Vagina (tissue), 2 donors: Measurements from ENCODE around the gene BFSP1. TPM values are rescaled to one million over a fixed set of nuclear protein-coding genes. Genes with fewer than 3 reads are reported as not detected.

Source experiments
- DNase-seq, 2 donors: peaks; one replicate each; pipeline ENCODE4 v3.0.0-alpha.2; 2017; ENCODE audit errors: extremely low spot score in 2 of 2
- H3K27ac ChIP-seq: fragments of 200-600 bp; sonication (generic); one replicate; pipeline ENCODE4 v1.5.1; 2019
- H3K27me3 ChIP-seq: fragments of 200-600 bp; sonication (generic); one replicate; pipeline ENCODE4 v1.5.1; 2019
- H3K36me3 ChIP-seq, 2 donors: fragments of 200-600 bp; sonication (generic); one replicate each; pipeline ENCODE4 v1.5.1; 2017 to 2019
- H3K4me1 ChIP-seq: fragments of 200-600 bp; sonication (generic); one replicate; pipeline ENCODE4 v1.5.1; 2019
- H3K4me3 ChIP-seq, 2 donors: fragments of 200-600 bp; sonication (generic); 1 replicate in 1 of 2; 2 replicates in 1 of 2; pipeline ENCODE4 v1.5.1; 2016 to 2019
- H3K9me3 ChIP-seq: fragments of 200-600 bp; sonication (generic); one replicate; pipeline ENCODE4 v1.5.1; 2019
- POLR2A ChIP-seq, 2 donors: fragments of 450-650 bp; IDR thresholded peaks; one replicate each; pipeline ENCODE4 v1.6.1; 2017; ENCODE audit warnings: antibody characterized with exemption in 2 of 2, mild to moderate bottlenecking in 2 of 2, moderate library complexity in 2 of 2
- POLR2AphosphoS5 ChIP-seq, 2 donors: sonication (generic); formaldehyde crosslinking; IDR thresholded peaks; one replicate each; pipeline ENCODE4 v1.9.0; 2017; ENCODE audit warnings: antibody characterized with exemption in 2 of 2, mild to moderate bottlenecking in 2 of 2, low read depth in 1 of 2; ENCODE audit not compliant: insufficient read depth in 1 of 2
- intact Hi-C: fragments of 100-400 bp; cut with DNase I; formaldehyde crosslinking; loops from one replicate; pipeline ENCODE4 v1.15.1; 2023
- total RNA-seq: library from RNA; depleted of rRNA; stranded (reverse); fragments of >200 nt; gene quantifications from one replicate; pipeline ENCODE4 v1.2.3, GENCODE V29; 2016
- TF ChIP-seq, protein P1 (sequence below), 3 experiments: fragments of 450-650 bp in 2 of 3; fragments of 200-600 bp in 1 of 3; sonication (generic) in 1 of 3; IDR thresholded peaks; one replicate each; pipeline ENCODE4 v1.5.1; 2017 to 2019; ENCODE audit warnings: antibody characterized with exemption in 3 of 3, mild to moderate bottlenecking in 2 of 3, moderate library complexity in 2 of 3

BFSP1 gene
- total RNA-seq, 1 donor from 2014 or later, result 0.49 TPM

GRCh38 chr20:17453592-17453991 lies 77.6 kb downstream of the BFSP1 start:
- Histone ChIP-seq H3K27ac (no peak overlapping the region), H3K4me3 (no peak overlapping the region), H3K27me3 (no peaks in the 10 kb centered on the region), H3K9me3 (no peaks in the 10 kb centered on the region), H3K4me1 (no peaks in the 10 kb centered on the region), H3K36me3 (no peaks in the 10 kb centered on the region)
- intact Hi-C loops, result no loop called here
- no peak for TF ChIP-seq POLR2A (IDR thresholded peaks at IDR 0.05)
- TF ChIP-seq POLR2AphosphoS5 (IDR thresholded peaks at IDR 0.05; ENCODE audit: insufficient read depth in 1 of 2, low read depth in 1 of 2), result no peak
- TF ChIP-seq, protein P1, sequence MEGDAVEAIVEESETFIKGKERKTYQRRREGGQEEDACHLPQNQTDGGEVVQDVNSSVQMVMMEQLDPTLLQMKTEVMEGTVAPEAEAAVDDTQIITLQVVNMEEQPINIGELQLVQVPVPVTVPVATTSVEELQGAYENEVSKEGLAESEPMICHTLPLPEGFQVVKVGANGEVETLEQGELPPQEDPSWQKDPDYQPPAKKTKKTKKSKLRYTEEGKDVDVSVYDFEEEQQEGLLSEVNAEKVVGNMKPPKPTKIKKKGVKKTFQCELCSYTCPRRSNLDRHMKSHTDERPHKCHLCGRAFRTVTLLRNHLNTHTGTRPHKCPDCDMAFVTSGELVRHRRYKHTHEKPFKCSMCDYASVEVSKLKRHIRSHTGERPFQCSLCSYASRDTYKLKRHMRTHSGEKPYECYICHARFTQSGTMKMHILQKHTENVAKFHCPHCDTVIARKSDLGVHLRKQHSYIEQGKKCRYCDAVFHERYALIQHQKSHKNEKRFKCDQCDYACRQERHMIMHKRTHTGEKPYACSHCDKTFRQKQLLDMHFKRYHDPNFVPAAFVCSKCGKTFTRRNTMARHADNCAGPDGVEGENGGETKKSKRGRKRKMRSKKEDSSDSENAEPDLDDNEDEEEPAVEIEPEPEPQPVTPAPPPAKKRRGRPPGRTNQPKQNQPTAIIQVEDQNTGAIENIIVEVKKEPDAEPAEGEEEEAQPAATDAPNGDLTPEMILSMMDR (IDR thresholded peaks at IDR 0.05), result no peak
- DNase-seq, result no peak

GRCh38 chr20:17452441-17452840 lies 78.7 kb downstream of the BFSP1 start:
- no peak overlapping the region for H3K27ac ChIP-seq
- no peak for TF ChIP-seq POLR2A (IDR thresholded peaks at IDR 0.05)
- no peak for TF ChIP-seq POLR2AphosphoS5 (IDR thresholded peaks at IDR 0.05; ENCODE audit: insufficient read depth in 1 of 2, low read depth in 1 of 2)
- TF ChIP-seq, protein P1 (IDR thresholded peaks at IDR 0.05), result no peak
- no peaks in the 10 kb centered on the region for H3K4me1 ChIP-seq
- H3K9me3 ChIP-seq, result no peaks in the 10 kb centered on the region
- no peak for DNase-seq
- H3K27me3 ChIP-seq, result no peaks in the 10 kb centered on the region
- intact Hi-C loops, result no loop called here
- H3K36me3 ChIP-seq, result no peaks in the 10 kb centered on the region
- H3K4me3 ChIP-seq, result no peak overlapping the region

DNA sequence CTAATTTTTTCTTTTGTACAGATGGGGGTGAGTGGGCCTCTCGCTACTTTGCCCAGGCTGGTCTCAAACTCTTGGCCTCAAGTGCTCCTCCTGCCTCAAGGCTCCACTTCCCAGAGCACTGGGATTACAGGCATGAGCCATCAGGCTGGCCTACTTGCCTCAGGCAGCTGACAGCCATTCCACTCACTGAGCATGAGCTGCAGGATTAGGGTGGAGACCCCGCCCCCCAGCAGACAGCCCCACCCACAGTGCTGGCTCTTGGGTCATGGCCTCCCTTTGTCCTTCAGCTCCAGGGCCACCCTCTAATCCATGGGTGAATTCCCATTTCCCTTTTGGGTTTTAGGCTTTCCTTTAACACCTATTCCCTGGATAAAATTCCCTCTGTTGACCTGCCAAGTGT lies 82.1 kb downstream of the BFSP1 start:
- no peaks in the 10 kb centered on the region for H3K36me3 ChIP-seq
- intact Hi-C loops, result no loop called here
- H3K9me3 ChIP-seq, result no peaks in the 10 kb centered on the region
- no peak overlapping the region for H3K27ac ChIP-seq
- TF ChIP-seq, protein P1 (IDR thresholded peaks at IDR 0.05), result no peak
- no peak for TF ChIP-seq POLR2A (IDR thresholded peaks at IDR 0.05)
- TF ChIP-seq POLR2AphosphoS5 (IDR thresholded peaks at IDR 0.05; ENCODE audit: insufficient read depth in 1 of 2, low read depth in 1 of 2), result no peak
- no peaks in the 10 kb centered on the region for H3K27me3 ChIP-seq
- H3K4me1 ChIP-seq, result no peaks in the 10 kb centered on the region
- no peak for DNase-seq
- H3K4me3 ChIP-seq, result no peak overlapping the region

DNA sequence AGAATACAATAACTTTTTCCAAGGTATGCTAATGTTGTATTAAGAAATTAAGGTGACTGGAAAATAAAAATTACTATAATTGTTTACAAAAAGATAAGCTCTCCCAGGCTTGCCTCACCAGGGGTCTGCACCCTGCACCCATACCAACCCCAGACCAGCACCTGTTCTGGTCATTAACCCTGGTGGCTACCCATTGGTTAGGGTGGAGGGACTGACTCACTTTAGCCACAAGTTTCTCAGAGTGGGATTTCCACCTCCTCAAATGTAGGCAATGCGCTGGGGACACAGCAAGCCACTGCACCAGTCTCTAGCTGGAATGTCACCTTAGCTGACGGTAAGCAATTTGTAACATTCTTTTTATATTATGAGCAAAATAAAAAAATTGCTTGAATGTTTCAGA lies 83.1 kb downstream of the BFSP1 start:
- no peak for TF ChIP-seq POLR2AphosphoS5 (IDR thresholded peaks at IDR 0.05; ENCODE audit: insufficient read depth in 1 of 2, low read depth in 1 of 2)
- no peak for TF ChIP-seq POLR2A (IDR thresholded peaks at IDR 0.05)
- TF ChIP-seq, protein P1 (IDR thresholded peaks at IDR 0.05), result no peak
- H3K27ac ChIP-seq, result no peak overlapping the region
- H3K4me1 ChIP-seq, result no peaks in the 10 kb centered on the region
- intact Hi-C loops, result no loop called here
- no peaks in the 10 kb centered on the region for H3K9me3 ChIP-seq
- H3K27me3 ChIP-seq, result no peaks in the 10 kb centered on the region
- H3K36me3 ChIP-seq, result no peaks in the 10 kb centered on the region
- no peak for DNase-seq
- no peak overlapping the region for H3K4me3 ChIP-seq

DNA sequence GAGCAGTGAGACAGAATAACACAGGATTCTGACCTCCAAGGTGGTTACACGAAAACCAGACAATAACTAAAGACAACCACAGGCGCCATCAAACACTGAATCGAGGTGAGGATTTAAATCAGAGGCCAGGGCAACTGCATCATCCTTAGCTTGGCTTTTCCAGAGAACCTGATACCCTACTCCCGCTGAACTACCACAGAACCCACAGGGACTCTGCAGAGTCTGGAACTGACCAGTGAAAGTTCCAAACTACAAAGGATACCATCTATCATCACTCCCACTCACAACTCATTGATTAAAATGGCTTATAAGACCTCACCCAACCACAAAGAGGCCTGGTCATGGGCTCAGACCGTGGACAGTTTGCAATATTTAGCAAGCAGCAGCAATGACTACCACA lies 85.0 kb downstream of the BFSP1 start:
- no peak for TF ChIP-seq POLR2A (IDR thresholded peaks at IDR 0.05)
- TF ChIP-seq, protein P1 (IDR thresholded peaks at IDR 0.05), result no peak
- no peak for TF ChIP-seq POLR2AphosphoS5 (IDR thresholded peaks at IDR 0.05; ENCODE audit: insufficient read depth in 1 of 2, low read depth in 1 of 2)
- intact Hi-C loops, result no loop called here
- no peaks in the 10 kb centered on the region for H3K4me1 ChIP-seq

More for the DNA sequence above, 85.0 kb downstream of the BFSP1 start:
- no peak overlapping the region for H3K4me3 ChIP-seq
- no peak for DNase-seq
- H3K36me3 ChIP-seq, result no peaks in the 10 kb centered on the region
- H3K9me3 ChIP-seq, result no peaks in the 10 kb centered on the region
- H3K27ac ChIP-seq, result no peak overlapping the region
- H3K27me3 ChIP-seq, result no peaks in the 10 kb centered on the region
